Fibroblast of mammary gland (primary cell): Measurements from ENCODE around the gene CR1.

ENCODE experiments used
- DNase-seq: peaks from one replicate; pipeline ENCODE4 v3.0.0-alpha.2; 2010; ENCODE audit warnings: low read depth
- H3K4me3 ChIP-seq: 2 replicates; pipeline ENCODE4 v1.5.1; 2011; ENCODE audit warnings: low read depth, mild to moderate bottlenecking, low read length, moderate library complexity; ENCODE audit not compliant: control insufficient read depth
- TF ChIP-seq, protein P1 (sequence below): conservative IDR thresholded peaks from 2 replicates; pipeline ENCODE4 v1.5.1; 2011; ENCODE audit warnings: low read depth, low read length, inconsistent platforms; ENCODE audit not compliant: control insufficient read depth, insufficient read depth

Gene CR1

DNA sequence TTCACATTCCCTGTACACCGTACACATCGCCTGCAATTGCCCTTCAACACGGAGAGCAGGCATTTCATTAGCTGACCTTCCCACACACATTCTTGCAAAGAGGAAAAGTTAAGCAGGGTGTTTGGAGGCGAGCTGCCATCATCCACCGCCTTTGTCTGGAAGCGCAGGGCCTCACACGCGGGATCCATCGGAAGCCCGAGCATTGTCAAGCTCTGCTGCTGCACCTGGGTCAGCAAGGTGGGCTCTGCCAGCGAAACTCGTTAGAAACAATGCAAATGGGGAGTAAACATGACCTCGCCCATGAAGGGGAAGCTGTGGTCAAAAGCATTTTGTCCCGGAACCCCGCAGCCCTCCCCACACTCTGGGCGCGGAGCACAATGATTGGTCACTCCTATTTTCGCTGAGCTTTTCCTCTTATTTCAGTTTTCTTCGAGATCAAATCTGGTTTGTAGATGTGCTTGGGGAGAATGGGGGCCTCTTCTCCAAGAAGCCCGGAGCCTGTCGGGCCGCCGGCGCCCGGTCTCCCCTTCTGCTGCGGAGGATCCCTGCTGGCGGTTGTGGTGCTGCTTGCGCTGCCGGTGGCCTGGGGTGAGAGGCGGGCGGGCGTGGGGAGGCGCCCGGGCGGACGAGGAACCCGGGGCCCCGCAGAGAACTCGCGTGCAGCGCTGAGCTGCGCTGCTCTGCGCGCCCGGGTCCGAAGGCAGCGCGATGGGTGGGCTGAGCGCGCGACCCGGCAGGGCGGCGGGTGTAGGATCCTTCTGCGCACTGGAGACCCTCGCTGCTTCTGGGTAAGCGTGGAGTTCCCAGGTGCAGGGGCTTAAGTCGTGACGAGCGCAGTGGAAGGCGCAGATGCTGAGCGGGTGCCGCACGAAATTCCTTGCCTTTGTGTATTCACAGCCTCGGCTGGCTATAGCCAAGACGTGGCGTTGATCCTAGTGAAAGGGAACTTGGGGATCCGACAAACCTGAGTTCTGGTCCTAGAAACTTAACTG, at the start of gene CR1:
CR1 (plus strand) TSS at position 357 of the 992 bp plus-strand sequence; CDS start at position 468, 111 bp downstream.
- TF ChIP-seq, protein P1, sequence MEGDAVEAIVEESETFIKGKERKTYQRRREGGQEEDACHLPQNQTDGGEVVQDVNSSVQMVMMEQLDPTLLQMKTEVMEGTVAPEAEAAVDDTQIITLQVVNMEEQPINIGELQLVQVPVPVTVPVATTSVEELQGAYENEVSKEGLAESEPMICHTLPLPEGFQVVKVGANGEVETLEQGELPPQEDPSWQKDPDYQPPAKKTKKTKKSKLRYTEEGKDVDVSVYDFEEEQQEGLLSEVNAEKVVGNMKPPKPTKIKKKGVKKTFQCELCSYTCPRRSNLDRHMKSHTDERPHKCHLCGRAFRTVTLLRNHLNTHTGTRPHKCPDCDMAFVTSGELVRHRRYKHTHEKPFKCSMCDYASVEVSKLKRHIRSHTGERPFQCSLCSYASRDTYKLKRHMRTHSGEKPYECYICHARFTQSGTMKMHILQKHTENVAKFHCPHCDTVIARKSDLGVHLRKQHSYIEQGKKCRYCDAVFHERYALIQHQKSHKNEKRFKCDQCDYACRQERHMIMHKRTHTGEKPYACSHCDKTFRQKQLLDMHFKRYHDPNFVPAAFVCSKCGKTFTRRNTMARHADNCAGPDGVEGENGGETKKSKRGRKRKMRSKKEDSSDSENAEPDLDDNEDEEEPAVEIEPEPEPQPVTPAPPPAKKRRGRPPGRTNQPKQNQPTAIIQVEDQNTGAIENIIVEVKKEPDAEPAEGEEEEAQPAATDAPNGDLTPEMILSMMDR = no peak
- no peak within 1 kb of the TSS for H3K4me3 ChIP-seq
- no peak for DNase-seq

DNA sequence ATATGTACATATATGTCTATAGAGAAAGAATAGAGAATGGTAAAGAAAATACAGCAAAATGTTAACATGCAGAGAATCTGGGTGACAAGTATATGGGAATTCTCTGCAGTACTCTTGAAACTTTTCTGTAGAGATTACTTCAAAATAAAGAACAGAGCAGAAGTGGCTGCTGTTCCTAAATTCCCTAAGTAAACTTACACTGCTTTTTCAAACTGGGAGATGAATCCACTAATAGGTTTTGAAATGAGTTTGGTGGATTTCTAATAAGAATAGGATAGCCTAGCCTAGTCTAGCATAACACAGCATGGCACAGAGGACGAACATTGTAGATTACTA, 42.3 kb upstream of the CR1 start:
- no peak overlapping the region for H3K4me3 ChIP-seq
- TF ChIP-seq, protein P1 = no peak
- DNase-seq = no peak

DNA sequence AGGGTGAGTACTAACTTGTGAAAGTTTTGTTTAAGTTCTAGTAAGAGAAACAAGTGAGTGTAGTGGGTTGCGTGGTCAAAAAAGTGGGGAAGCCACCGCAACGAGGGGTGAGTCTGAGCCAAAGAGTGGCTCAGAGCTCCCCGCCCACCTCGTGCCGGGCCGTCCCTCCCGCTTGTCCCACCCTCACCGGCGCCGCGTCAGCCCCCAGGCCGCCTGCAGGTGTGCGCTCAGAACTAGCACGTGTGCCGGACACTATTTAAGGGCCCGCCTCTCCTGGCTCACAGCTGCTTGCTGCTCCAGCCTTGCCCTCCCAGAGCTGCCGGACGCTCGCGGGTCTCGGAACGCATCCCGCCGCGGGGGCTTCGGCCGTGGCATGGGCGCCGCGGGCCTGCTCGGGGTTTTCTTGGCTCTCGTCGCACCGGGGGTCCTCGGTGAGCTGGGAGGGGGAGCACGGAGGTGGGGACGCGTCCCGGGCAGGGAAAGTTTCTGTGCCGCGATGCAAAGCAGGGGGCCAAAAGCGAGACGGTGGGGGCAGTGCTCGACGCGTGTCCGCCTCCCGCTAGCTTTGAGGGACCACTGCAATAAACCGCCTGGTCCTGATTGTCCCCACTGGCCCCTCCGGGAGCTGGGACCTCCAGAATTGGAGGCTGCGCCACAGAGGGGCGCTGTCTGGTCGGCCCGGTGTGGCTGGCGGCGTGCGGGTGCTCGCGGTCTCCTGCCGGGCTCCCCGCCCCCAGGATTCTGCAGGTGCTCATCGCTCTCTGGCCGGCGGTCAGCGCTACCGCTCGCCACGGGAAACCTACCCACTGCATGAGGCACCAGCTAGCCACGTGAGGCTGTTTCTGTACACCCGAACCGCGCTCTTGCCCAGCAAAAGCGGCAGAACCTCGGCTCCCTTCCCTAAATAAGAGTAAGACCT, 41.7 kb upstream of the CR1 start, which contains the start of gene CR2:
CR2 (plus strand) TSS at position 283 of the 919 bp plus-strand sequence; CDS start at position 374, 91 bp downstream.
- DNase-seq = no peak
- TF ChIP-seq, protein P1 = no peak

DNA sequence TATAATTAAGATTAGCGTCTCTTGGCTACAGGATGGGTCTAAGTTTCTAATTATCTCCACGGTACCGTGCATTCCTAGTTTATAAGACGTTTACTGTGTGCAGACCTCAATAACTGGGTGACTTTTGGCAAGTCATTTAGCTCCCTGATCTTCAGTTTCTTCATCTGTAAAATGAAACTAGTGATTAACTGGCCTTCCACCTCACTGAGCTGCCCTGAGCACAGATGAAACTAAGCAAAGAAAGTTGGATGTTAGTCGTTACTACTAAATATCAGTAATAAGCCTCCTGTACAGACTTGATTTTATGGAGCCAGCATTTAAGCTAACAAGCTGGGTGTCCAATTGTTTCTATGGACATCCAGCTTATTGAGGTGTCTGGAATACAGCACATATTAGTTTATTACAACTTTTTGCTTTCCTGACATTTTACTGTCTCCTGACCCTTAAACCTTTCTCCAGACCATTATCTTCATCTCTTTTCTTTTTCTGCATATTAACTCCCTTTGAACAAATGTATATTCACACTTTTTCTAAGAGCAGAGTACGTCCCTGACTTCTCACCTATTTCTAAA, 40.7 kb upstream of the CR1 start:
- TF ChIP-seq, protein P1 = no peak
- no peak for DNase-seq
- no peak overlapping the region for H3K4me3 ChIP-seq

More for the DNA sequence above, 41.7 kb upstream of the CR1 start, which contains the start of gene CR2:
- no peak within 1 kb of the TSS for H3K4me3 ChIP-seq

DNA sequence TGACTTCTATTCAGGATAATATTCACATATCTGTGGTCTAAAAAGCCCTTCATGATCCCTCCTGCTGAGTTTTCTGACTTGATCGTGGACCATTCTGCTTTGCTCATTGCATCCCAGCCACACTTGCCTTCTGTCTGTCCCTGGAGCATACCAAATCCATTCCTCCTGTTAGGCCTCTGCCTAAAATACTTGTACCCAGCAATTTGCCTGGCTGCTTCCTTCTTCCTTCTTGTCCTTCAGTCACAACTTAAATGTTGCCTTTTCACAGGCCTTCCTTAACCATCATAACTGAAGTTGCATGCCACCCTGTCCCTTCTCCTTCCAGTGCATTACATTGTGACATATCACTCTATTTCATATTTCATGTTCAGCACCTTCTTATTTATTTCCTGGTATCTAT, 37.5 kb upstream of the CR1 start:
- DNase-seq = no peak
- TF ChIP-seq, protein P1 = no peak

DNA sequence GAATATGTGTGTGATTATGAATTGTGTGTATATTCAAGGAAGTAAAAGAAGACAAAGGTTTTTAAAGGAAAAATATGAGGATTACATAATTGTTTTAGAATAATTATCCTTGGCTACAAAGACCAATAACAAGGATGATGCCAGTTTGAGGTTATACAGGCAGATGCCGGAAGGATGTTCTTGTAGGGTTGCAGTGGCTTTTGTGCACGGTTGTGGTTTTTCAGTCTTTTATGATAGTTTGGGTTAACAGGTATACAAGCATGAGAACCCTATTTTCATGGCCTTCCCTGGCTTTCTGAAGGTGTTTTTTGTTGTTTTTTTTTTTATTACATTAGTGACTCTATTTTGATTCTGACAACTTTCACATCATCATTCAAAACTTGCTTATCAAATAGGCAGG, 36.9 kb upstream of the CR1 start:
- TF ChIP-seq, protein P1 = no peak
- DNase-seq = no peak
- H3K4me3 ChIP-seq = no peak overlapping the region

More for the DNA sequence above, 37.5 kb upstream of the CR1 start:
- no peak overlapping the region for H3K4me3 ChIP-seq
